BJ (cell line): ENCODE results near the gene RTL10. TPM values are rescaled to one million over a fixed set of nuclear protein-coding genes. Genes with fewer than 3 reads are reported as not detected.

Experiments used
- CTCF ChIA-PET: fragments of 350-600 bp; formaldehyde crosslinking; extraction: SDS; loops from one replicate; lab custom pipeline; 2021; ENCODE audit warnings: antibody characterized with exemption, inconsistent platforms; lab: Yijun Ruan, JAX
- POLR2A ChIA-PET: fragments of 300-600 bp; sonication (Branson Sonifier 250); formaldehyde crosslinking; extraction: SDS; loops from one replicate; lab custom pipeline; 2021; ENCODE audit warnings: antibody characterized with exemption; lab: Charles Lee
- DNase-seq: peaks from one replicate; pipeline ENCODE4 v3.0.0-alpha.2; 2011; ENCODE audit warnings: low read depth
- H3K27me3 ChIP-seq: 2 replicates; pipeline ENCODE4 v1.6.0; 2011; ENCODE audit warnings: low read length; ENCODE audit not compliant: control insufficient read depth, insufficient read depth
- H3K36me3 ChIP-seq: 2 replicates; pipeline ENCODE4 v1.5.1; 2011; ENCODE audit warnings: low read length; ENCODE audit not compliant: control insufficient read depth, insufficient read depth
- H3K4me3 ChIP-seq: 2 replicates; pipeline ENCODE4 v1.5.1; 2011; ENCODE audit warnings: low read depth, mild to moderate bottlenecking, control low read depth, low read length
- CTCF ChIP-seq: IDR thresholded peaks from 2 replicates; pipeline ENCODE4 v1.5.1; 2011; ENCODE audit warnings: low read depth, mild to moderate bottlenecking, control low read depth, inconsistent platforms, low read length, moderate library complexity; ENCODE audit not compliant: insufficient read depth
- polyA plus RNA-seq: library from polyadenylated mRNA; depleted of rRNA; stranded (reverse); fragments of >200 nt; gene quantifications from 2 replicates; pipeline ENCODE4 v1.2.3, GENCODE V29; 2011

RTL10 gene
- polyA plus RNA-seq, 1 experiment: 18.9 TPM

- CTCF ChIA-PET: interaction anchor here (3.1 kb wide), 1 partner anchor 162 kb away, joined by 16 read pairs; no protein-coding TSS in a partner anchor
- Histone ChIP-seq H3K36me3 (peaks cover 10% of the 10 kb centered on the region), H3K27me3 (no peaks in the 10 kb centered on the region), H3K4me3 (no peak overlapping the region)
- TF ChIP-seq CTCF: no peak
- DNase-seq: no peak
- POLR2A ChIA-PET: no interaction called here
Measured at GRCh38 chr22:19892925-19893324, 38.3 kb upstream of the RTL10 start.

- no peak for DNase-seq
- Histone ChIP-seq H3K4me3 (no peak overlapping the region), H3K27me3 (no peaks in the 10 kb centered on the region), H3K36me3 (peaks cover 9% of the 10 kb centered on the region)
- TF ChIP-seq CTCF: no peak
- CTCF ChIA-PET: interaction anchor here (1.1 to 3.1 kb wide), 2 partner anchors 18 to 162 kb away, joined by 4 to 16 read pairs; no protein-coding TSS in a partner anchor
- POLR2A ChIA-PET: no interaction called here
Measured at GRCh38 chr22:19892257-19892879, 37.7 kb upstream of the RTL10 start.

GRCh38 chr22:19891317-19892256 lies 36.9 kb upstream of the RTL10 start:
- POLR2A ChIA-PET: no interaction called here
- no peak for TF ChIP-seq CTCF

GRCh38 chr22:19890502-19891316 lies 36.0 kb upstream of the RTL10 start:
- CTCF ChIA-PET: interaction anchor here (1.0 to 3.1 kb wide), 4 partner anchors 8 to 160 kb away, joined by 3 to 16 read pairs (median 4); no protein-coding TSS in a partner anchor
- peaks cover 7% of the 10 kb centered on the region for H3K36me3 ChIP-seq
- TF ChIP-seq CTCF: no peak
- DNase-seq: no peak
- POLR2A ChIA-PET: no interaction called here
- H3K4me3 ChIP-seq: no peak overlapping the region
- no peaks in the 10 kb centered on the region for H3K27me3 ChIP-seq

More at GRCh38 chr22:19891317-19892256, 36.9 kb upstream of the RTL10 start:
- no peak for DNase-seq
- no peak overlapping the region for H3K4me3 ChIP-seq
- H3K27me3 ChIP-seq: no peaks in the 10 kb centered on the region
- CTCF ChIA-PET: interaction anchor here (1.0 to 3.1 kb wide), 4 partner anchors 19 to 161 kb away, joined by 4 to 16 read pairs (median 4); no protein-coding TSS in a partner anchor
- H3K36me3 ChIP-seq: peaks cover 7% of the 10 kb centered on the region
